T-helper 1 cell treated with Interleukin-12 subunit alpha and Interleukin-12 subunit beta and Interleukin-4 antibody, amounts not matched to agents 30 ng/mL and 1 ng/mL, for 36 hours (primary cell): ENCODE measurements around the gene RELCH. TPM values are rescaled to one million over a fixed set of nuclear protein-coding genes. Genes with fewer than 3 reads are reported as not detected.

ENCODE experiments used
- intact Hi-C: fragments of 100-400 bp; cut with micrococcal nuclease; formaldehyde crosslinking; loops from one replicate; pipeline ENCODE4 v1.15.1; 2024
- total RNA-seq: library from RNA; stranded (reverse); gene quantifications from 2 replicates; pipeline ENCODE4 v1.2.3, GENCODE V29; 2022

The RELCH gene
- total RNA-seq, 1 donor from 2014 or later = 47.8 TPM

DNA sequence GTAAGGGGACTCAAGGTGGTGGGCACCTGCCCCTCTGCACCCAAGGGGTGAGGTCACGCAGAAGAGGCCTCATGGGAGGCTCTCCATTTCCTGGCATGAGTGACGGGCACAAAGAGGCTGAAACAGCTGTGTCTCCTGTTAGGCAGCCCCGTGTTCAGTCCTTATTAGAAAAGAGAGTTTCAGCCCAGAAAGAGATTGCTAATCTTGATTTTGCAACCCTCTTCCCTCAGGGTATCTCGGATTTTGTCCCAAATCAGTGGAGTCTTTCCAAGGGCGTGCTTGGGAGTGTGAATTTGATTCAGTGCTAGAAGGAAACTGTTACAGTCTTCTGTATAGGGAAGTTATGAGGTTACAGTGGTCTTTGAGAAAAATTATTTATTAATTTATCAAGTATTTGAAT lies 148.4 kb downstream of the RELCH start:
- intact Hi-C loops = no loop called here

DNA sequence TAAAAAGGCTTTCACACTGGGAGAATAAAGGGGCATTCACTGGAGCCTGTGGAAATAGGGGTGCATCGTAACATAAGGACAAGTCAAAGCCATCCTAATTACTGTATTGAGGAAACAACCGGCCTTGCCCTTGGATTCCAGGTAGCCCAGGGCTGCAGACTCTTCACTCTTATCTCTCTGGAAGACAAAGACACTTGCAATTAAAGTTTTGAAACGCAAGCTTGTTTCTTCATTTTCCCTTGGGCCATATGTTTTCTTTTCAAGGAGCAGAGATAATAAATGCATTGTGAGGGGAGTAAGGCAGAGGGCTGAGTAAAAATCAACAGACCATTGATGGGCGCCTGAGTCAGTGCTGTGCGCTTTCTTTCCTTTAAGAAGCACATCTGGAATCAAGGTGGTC lies 149.6 kb downstream of the RELCH start:
- intact Hi-C loops = no loop called here

GRCh38 chr18:62337336-62337735 lies 150.3 kb downstream of the RELCH start:
- intact Hi-C loops = no loop called here

GRCh38 chr18:62338446-62339105 lies 151.5 kb downstream of the RELCH start:
- intact Hi-C loops = loop anchor here (1.0 kb wide), 1 partner anchor 9 kb away; no protein-coding TSS in a partner anchor

DNA sequence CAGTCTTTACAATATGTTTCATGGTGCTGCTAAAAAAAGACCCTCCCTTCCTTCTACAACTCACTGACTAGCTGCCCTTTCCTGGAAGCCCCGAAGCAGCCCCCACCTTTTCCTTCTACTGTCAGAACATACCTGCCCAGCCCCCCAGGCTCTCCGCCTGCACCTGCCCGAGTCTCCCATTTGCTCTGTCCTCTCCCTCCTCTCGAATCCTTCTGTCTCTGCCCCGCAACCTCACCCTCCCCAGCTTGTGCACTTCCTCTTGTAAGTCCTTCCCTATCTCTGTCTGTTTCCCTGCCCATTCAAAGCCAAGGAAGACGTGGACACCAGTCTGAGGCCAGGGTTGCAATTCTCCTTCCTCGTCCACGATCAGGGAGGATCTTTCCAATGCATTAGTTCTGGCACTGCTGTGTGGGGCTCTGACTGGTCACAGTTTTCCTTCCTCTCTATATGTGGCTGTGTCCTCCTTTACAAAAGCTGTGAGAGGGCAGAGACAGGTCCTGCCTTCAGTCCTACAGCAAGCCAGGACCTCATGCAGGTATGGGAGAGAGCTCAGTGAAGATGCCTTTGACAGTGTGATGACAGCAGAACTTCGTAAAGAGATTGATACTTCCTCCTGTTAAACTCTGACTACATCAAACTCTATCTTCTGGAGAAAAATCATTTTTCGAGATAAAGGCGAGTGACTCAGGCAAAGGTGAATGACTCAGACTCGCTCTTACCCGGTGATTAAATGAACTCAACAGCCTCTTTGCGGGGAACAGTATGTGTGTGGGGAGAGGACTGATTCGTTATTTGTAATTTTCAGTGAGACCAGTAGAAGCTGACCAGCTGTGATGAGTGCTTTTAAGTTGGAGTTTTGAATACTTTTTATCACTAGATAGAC lies 152.3 kb downstream of the RELCH start:
- intact Hi-C loops = loop anchor here (1.0 kb wide), 1 partner anchor 10 kb away; no protein-coding TSS in a partner anchor

GRCh38 chr18:62340996-62341395 lies 153.9 kb downstream of the RELCH start:
- intact Hi-C loops = no loop called here

GRCh38 chr18:62341473-62341872 lies 154.4 kb downstream of the RELCH start:
- intact Hi-C loops = no loop called here

GRCh38 chr18:62342884-62343283 lies 155.8 kb downstream of the RELCH start:
- intact Hi-C loops = no loop called here

DNA sequence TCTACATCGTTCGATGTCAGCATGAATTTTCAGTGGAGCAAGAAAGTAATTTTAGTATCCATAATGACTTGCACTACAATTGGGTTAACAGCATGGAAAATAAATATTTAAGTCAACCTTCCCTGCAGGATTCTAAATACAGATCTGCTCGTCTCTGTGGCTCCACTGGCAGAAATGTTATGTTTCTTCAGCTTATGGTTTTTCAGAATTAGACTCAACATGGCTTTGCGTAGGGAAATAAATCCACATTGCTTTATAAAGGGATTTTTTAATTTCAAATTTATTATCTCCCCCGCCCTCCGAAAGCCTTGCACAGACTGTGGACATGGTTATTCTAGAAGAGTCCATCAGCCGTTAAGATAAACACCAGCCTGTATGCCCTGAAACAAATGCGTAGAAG lies 156.3 kb downstream of the RELCH start:
- intact Hi-C loops = no loop called here

- intact Hi-C loops = loop anchor here (2.0 kb wide), 1 partner anchor 19 kb away; no protein-coding TSS in a partner anchor
Measured at GRCh38 chr18:62345909-62346308, 158.9 kb downstream of the RELCH start.

- intact Hi-C loops = loop anchor here (2.0 kb wide), 1 partner anchor 20 kb away; no protein-coding TSS in a partner anchor
Measured at GRCh38 chr18:62346333-62347088, 159.5 kb downstream of the RELCH start.

DNA sequence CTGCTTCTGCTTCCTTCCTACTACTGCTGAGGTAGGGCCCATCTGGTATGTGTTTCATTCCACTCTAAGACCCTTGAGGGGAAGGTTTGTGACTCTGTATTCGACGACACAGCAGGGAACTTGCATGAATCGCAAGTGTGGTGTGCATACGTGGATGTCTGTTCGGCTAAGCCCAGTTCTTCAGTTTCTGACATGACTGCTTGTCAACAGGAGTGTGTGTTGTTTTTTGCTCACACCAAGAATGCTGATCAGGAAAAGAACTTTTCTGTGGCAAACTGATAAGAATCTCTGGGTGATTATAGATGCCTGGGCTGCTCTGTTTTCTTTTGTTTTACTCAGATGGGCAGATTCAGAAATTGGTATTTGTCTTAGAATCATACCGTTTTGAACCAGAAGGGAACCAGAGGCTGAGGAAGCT lies 160.0 kb downstream of the RELCH start:
- intact Hi-C loops = loop anchor here (2.0 kb wide), 1 partner anchor 20 kb away; no protein-coding TSS in a partner anchor

DNA sequence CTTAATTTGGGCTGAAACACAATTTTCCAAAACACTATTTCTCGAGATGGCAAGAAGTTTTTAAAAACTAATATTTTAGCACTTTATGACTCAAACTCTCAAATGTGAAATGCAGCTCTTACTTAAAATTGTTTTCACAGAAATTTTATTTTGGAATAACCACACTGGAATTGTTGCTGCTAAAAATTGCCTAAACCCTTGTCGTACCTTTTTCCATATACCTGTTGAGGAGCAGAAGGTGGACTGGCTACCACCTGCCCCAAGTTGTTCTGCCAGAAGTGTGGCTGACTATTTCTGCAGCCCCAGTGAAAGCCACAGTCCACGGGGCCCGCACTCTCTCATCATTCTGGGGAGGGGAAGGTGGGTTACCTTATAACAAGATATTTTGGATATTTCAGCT lies 161.4 kb downstream of the RELCH start:
- intact Hi-C loops = no loop called here

DNA sequence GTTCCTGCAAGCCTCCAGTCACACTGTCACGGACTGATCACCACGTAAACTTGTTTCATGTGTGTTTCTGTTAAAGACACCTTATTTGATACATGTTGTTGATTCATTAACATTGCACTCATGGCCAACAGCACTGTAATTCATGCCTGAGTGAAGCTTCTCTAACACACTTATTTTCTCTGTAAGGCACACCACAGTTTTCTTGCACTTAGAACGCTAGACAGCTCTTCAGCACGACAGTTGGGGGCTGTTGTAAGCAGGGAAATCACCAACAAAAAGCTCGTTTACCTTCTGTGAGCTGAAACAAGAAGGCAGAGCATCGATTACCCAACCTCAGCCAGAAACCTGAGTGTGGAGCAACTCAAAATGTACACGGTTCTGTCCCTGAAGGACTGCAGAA lies 166.1 kb downstream of the RELCH start:
- intact Hi-C loops = no loop called here

DNA sequence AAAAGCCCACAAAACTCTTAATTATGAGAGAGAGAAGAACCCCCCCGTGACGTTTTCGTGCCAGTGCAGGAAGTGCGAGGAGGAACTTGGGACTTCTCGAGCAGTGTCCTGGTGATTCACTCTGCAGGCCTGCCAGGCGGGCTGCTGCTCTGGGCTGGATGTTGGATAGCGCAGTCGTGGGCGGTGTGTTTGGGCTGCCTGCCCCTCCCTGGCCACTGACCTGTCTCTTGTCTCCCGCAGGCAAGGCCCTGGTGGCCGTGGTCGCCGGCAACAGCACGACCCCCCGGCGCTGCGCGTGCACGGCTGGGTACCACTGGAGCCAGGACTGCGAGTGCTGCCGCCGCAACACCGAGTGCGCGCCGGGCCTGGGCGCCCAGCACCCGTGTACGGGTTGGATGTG lies 167.1 kb downstream of the RELCH start:
- intact Hi-C loops = no loop called here

GRCh38 chr18:62357079-62357719 lies 170.1 kb downstream of the RELCH start:
- intact Hi-C loops = no loop called here

Other genes with a start within 250 kb of the RELCH start
- gene PIGN, start 199 bp upstream of the RELCH start, total RNA-seq = 28.0 and 28.3 TPM in 2 replicates
- gene TNFRSF11A, start 138.1 kb downstream of the RELCH start, total RNA-seq = 25.6 and 25.8 TPM in 2 replicates